ENCODE data around the gene KRTAP10-1.

- TF ChIP-seq CTCF (conservative IDR thresholded peaks at IDR 0.05; ENCODE audit: low read depth, low read length) (no peak), EZH2phosphoT487 (IDR thresholded peaks at IDR 0.05; ENCODE audit: borderline replicate concordance, low read length) (no peak), EZH2 (IDR thresholded peaks at IDR 0.05; ENCODE audit: low read length, unreplicated experiment) (no peak)
These were observed 10.4 kb downstream of the KRTAP10-1 start for GRCh38 chr21:44529503-44530125.
